Stimulated activated CD4-positive, alpha-beta T cell treated with anti-CD3 and anti-CD28 coated beads, Interleukin-4, amount 100 ng/mL, for 4 hours (primary cell): ENCODE measurements around the gene KIF1A.
"Not testable (repeated sequence)": the region's sequence is repeated elsewhere in the genome, so short reads cannot be mapped to it uniquely, and the experiment has no call there.

Source experiments
- DNase-seq, 2 experiments: peaks; one replicate each; pipeline ENCODE4 v3.0.0-alpha.2; 2020

Gene KIF1A

GRCh38 chr2:240675345-240675744 lies 144.7 kb downstream of the KIF1A start:
- not testable (repeated sequence) for DNase-seq

- not testable (repeated sequence) for DNase-seq
Observed at GRCh38 chr2:240674461-240675184, 145.4 kb downstream of the KIF1A start.

GRCh38 chr2:240672701-240673190 lies 147.3 kb downstream of the KIF1A start:
- no peak for DNase-seq

- no peak for DNase-seq
Observed at GRCh38 chr2:240672076-240672700, 147.8 kb downstream of the KIF1A start.

- DNase-seq: no peak
Observed at GRCh38 chr2:240670950-240671349, 149.1 kb downstream of the KIF1A start.

- DNase-seq: no peak
Observed at GRCh38 chr2:240670402-240670801, 149.6 kb downstream of the KIF1A start.

- no peak for DNase-seq
Observed at GRCh38 chr2:240664622-240665021, 155.4 kb downstream of the KIF1A start.
